Stimulated activated CD8-positive, alpha-beta memory T cell treated with anti-CD3 and anti-CD28 coated beads, Interleukin-15, amount 100 ng/mL, for 48 hours (primary cell): Measurements from ENCODE around the gene TAOK1.

Source experiments
- DNase-seq, 2 donors: peaks; one replicate each; pipeline ENCODE4 v3.0.0-alpha.2; 2020; ENCODE audit warnings: low read depth in 2 of 2

TAOK1 gene

GRCh38 chr17:29584452-29585079 lies 194.4 kb downstream of the TAOK1 start:
- DNase-seq = no peak

- no peak for DNase-seq
Measured at GRCh38 chr17:29585080-29585751, 195.1 kb downstream of the TAOK1 start.

- DNase-seq = no peak
Measured at GRCh38 chr17:29586676-29587469, 196.7 kb downstream of the TAOK1 start.

GRCh38 chr17:29587591-29587990 lies 197.4 kb downstream of the TAOK1 start:
- DNase-seq = no peak

GRCh38 chr17:29588017-29588561 lies 197.9 kb downstream of the TAOK1 start:
- no peak for DNase-seq

GRCh38 chr17:29588562-29589411 lies 198.6 kb downstream of the TAOK1 start:
- DNase-seq = no peak

- peak; percentile 78 to 84 for DNase-seq
Measured at GRCh38 chr17:29589524-29590410, 199.6 kb downstream of the TAOK1 start, which contains the start of gene GIT1. Gene GIT1 (minus strand): TSS chr17:29589648. CDS start chr17:29589378, 270 bp downstream.

GRCh38 chr17:29590411-29591145 lies 200.4 kb downstream of the TAOK1 start:
- DNase-seq = no peak

- DNase-seq = no peak
Measured at GRCh38 chr17:29591146-29591736, 201.1 kb downstream of the TAOK1 start.

GRCh38 chr17:29591737-29592608 lies 201.8 kb downstream of the TAOK1 start:
- DNase-seq = peak; percentile 73 to 75

GRCh38 chr17:29592850-29593551 lies 202.8 kb downstream of the TAOK1 start, which contains the start of gene ANKRD13B:
Gene ANKRD13B (plus strand): TSS chr17:29593132. CDS start chr17:29593622, 490 bp downstream.
- no peak for DNase-seq

GRCh38 chr17:29593591-29594518 lies 203.7 kb downstream of the TAOK1 start:
- no peak for DNase-seq

- no peak for DNase-seq
Measured at GRCh38 chr17:29594519-29595090, 204.4 kb downstream of the TAOK1 start.

GRCh38 chr17:29595107-29595942 lies 205.2 kb downstream of the TAOK1 start:
- DNase-seq = no peak
